GM18909 (cell line): ENCODE results near the gene BMP6.

Source experiments
- ATAC-seq: cut with Tn5 transposase; IDR thresholded peaks from one replicate; pipeline ENCODE4 v1.9.1; 2021; ENCODE audit warnings: mild to moderate bottlenecking; ENCODE audit not compliant: unreplicated experiment, poor library complexity

Gene BMP6

DNA sequence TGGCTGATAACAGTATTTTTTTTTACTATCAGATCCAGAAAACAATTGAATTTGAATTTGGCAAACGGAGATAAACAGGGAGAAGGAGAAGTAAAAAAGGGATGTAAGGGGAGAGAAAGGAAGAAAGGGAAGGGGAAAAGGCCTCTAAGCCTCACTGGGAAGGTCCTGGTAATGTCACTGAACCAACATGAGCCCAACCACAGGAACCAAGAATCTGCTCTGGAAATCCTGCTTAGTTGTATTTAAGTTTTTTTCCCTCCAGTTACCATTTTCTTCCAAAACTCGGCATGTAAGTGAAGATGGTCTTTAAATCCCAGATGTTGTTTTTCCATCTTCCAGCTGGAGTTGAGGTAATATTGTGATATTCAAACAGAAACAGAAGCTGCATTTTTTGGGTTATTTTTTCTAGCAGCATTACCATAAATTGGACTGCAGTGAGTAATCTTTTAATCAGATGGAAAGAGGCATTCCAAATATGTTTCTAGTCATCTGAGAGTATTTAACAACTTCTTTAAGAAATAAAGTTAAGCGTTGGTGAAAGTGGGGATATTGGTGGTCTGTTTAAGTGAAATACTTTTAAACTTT lies 93.6 kb downstream of the BMP6 start:
- ATAC-seq, result no peak

GRCh38 chr6:7820288-7820835 lies 94.5 kb downstream of the BMP6 start:
- no peak for ATAC-seq

DNA sequence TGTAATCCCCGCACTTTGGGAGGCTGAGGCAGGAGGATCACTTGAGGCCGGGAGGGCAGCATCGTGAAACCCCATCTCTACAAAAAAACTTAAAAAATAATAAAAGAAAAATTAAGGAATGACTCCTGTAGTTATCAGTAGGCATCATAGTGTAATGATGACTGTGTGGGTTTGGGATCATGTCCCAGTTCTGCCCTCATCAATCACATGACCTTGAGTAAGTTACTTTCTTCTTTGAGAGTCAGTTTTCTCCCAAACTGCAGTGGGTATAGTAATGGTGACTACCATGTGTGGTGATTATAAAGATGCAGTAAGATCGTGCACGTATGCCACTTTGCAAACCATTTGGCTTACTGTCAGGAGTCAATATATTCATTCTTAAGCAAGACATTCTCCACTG lies 95.5 kb downstream of the BMP6 start:
- no peak for ATAC-seq

DNA sequence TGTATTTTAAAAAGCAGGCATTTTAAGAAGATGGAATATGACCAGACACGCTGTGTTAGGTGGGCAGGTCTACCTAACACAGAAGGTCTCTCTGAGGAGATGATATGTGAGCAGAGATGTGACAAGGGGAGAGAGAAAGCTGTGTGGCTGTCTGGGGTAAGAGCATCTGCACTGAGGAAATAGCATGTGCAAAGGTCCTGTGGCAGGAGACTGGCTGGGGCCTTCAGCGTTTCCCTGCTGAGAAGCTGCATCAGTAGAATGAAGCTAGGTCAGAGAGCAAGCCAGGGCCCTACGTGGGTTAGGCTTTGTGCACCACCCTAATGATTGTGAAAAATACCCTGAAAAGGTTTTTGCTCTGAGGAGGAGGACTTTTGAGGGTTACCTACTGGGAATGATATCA lies 97.7 kb downstream of the BMP6 start:
- ATAC-seq, result no peak

DNA sequence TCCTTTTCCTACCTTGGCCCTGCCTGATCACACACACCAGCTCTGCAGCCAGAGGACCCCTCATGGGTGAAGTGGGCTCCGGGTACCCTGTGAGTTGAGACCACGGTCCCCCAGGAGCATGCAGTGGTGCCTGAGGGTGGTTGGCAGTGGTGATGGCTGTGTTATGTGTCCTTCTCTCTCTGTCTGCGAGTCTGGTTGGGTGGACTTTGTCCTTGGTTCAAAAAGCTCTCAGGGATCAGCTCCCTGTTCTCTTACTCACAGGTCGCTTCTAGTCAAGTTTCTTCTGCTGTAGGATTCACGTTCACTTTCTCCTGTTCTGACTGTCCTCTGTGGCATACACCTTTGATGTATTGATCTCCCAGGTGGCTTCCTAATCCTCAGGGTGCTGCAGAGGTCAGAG lies 100.1 kb downstream of the BMP6 start:
- ATAC-seq, result no peak

DNA sequence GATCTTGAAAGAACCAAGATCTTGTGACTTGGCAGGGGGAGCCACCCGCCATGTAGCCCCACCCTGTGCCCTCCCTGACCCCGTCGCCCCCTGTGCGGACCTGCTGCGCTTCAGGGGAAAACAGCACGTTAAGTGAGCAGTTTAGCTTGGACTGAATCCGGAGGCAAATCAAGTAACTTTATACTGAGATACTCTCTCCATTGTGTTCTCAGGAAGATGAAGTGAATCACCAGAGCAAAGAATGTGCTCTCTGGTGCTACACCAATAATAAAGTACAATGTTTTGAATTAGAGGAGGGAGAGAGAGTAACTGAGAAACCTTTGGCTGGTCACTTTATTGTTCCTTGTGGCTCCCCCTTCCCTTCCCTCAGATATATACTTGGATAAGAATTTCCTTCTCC lies 101.2 kb downstream of the BMP6 start:
- ATAC-seq, result no peak

DNA sequence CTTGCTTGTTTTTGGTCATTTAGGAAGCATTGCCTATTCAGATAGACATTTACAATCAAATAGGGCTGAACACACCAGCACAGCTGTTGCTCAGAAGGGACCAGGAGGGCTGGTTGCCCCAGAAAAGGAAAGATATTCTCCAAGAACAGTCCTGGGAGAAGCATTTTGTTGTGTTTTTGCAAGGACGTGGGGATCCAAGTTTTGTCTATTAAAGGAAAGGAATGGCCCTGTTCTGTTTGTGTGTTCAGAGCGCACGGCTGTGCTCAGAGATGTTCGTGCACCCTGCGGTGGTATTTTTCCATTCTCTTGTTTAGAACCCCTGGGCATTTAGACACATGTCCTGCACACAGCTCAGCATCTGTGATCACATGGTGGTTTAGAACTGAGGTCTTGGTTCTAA lies 102.2 kb downstream of the BMP6 start:
- ATAC-seq, result no peak

DNA sequence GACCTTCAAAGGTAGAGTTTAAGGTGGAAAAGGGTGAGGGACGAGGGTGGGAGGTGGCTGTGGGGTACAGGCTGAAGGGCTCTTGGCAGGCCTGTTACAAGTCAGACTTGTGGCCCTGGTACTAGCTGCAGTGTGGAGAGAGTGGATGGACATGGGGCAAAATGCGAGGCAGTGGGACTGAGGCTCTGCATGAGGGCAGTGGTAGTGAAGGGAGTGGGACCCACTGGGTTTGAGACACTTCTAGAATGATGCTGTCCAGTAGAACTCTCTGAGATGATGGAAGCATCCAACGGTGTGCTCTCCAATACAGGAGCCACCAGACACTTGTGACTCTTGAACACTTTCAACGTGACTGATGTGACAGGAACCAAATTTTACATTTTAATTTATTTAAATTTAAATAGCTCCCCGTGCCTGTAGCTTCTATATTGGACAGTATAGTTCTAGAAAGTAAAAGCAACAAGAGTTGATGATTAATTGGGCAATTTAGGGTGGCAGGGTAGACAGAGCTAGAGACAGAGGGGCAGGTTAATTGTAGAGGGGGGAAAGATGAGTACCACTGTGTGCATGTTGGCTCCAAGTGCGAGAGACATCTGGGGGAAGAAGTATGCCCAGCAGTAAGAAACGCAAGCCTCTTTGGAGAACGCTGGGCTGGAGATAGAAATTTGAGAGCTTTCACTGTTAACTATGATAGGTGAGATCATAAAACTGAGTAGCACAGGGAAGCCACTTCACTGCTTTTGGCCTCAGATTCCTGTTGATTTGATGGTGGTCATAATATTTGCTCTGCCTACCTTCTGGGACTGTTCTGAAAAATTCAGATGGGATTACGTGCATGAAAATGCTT lies 107.2 kb downstream of the BMP6 start:
- ATAC-seq, result no peak

DNA sequence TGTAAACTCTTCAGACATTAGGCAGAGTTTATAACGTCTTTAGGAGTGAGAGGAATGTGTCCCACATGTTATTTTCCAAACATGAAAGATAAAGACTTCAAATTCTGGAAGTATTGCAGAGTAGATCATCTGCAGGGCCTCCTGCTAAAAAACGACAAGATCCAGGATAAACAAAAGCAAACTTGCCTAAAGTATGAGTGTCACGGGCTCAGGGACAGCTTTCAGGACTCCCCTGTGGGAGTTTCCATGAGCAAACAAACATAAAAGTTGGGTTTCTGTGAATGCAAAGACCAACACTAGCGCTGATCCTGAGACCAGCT lies 107.8 kb downstream of the BMP6 start:
- ATAC-seq, result no peak

GRCh38 chr6:7836371-7837026 lies 110.6 kb downstream of the BMP6 start:
- no peak for ATAC-seq

- ATAC-seq, result no peak
Measured at GRCh38 chr6:7841781-7842468, 116.0 kb downstream of the BMP6 start.

GRCh38 chr6:7846966-7847818 lies 121.3 kb downstream of the BMP6 start:
- no peak for ATAC-seq

DNA sequence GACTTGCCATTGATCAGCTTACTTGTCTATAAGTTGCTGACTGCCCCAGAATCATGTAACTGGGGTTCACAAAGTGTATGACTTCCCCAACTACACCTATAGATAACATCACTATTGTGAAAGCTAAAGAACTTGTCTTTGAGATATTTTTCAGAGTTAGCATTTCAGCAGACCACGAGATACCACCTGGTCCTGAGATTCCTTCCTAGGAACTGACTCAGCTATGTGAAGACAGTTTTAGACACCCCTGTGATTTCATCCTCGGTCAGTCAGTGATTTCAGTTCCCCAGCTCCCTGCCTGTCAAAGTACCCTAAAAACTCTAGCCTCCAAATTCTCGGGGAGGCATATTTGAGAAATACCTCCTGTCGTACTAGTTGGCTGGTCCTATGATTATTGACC lies 122.3 kb downstream of the BMP6 start:
- ATAC-seq, result no peak

DNA sequence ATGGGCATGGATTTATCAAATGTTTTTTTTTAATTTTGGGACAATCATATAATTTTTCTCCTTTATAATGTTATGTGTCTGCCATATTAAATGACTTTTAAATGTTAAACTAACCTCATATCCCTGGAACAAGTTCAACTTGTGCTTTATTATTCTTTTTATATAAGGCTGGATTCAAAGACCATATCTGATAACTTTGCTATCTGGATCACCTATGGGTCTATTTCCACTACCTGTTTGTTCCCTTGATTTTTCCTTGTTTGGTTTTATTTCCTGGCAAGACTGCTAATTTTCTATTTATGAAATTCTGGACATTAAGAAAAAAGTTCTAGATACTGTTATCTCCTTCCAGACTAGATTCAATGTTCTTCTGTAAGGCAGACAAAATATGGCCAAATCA lies 125.9 kb downstream of the BMP6 start:
- no peak for ATAC-seq

DNA sequence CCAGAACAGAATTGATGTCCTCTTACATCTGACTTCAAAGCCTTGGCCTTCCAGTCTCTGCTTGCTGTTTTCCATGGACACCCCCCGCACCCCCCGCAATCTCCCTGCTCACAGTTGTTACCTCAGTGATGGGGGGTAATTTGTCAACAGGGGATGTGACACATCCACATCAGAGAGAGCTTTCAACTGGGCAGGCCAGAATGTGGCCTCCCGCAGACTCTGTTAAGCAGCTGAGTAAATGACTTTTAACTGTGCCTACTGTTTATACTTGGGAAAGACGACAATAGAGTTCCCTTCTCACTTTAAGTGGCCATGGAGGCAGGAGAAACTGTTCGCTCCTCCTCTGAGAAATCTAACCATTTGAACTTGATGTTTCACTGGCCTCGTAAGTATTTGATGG lies 133.7 kb downstream of the BMP6 start:
- no peak for ATAC-seq

DNA sequence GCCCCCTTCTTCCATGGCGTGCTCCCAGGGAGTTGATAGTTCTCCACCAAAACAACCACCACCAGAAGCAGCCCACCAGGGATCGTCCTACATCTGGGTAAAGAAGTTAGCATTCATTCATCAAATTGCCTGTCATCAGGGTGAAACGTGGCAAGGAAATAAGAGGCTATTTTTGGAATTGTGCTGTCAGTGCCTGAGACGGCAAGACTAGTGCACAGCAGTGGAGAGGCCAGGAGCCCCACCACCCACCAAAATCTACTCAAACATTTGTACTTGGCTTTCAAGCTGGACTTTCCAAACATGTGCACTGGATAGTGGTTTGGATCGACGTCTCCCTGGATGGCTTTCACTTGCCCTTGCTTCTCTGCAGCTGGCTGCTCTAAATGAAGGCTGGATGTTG lies 139.9 kb downstream of the BMP6 start:
- no peak for ATAC-seq

DNA sequence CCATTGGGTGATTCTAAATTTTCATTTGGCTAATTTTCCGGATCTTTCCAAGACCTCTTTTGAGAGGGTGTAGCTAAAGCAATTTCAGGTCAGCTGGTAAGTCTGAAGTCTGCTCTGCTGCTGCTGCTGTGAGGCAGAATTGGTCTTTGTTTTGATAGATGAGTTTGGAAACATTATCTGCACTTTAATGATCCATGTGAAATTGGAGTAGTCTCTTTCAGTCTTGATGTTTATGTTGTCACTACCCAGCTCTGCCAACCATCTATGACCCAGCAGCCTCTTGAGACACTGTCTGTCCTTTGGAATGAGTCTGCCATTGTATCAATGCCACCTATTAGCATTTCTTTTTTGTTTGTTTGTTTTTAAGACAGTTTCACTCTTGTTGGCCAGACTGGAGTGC lies 140.6 kb downstream of the BMP6 start:
- no peak for ATAC-seq

- ATAC-seq, result no peak
Measured at GRCh38 chr6:7868926-7869325, 143.0 kb downstream of the BMP6 start.

DNA sequence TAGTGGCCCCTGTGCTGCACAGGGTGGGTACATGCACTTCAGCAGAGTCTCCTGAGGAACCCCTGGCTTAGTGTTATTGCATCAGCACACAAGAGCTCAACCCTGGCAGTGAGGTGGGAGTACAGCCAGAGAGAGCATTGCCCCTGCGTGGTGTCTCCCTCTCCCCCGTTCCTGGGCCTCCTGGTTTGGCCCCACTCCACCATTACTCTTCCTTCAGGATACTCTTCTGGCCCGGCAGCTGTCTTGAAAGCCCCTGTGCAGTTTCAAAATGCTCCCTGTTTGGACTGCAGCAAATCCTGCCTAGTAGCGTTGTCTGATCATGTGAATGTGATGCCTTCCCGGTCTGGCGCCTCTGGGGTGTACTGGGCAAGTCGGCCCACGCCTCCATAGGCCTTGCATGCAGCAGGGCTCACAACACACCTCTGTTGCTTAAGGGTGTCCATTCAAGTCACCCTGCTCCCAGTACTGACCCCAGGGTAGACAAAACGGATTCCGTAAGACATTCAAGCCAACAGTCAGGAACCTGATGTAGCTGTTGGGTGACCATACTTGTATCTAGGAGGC lies 152.6 kb downstream of the BMP6 start:
- ATAC-seq, result no peak

- no peak for ATAC-seq
Measured at GRCh38 chr6:7879043-7879442, 153.1 kb downstream of the BMP6 start.
